Measurements from ENCODE around the gene HADHA.

The HADHA gene

GRCh38 chr2:26215833-26216232 lies 28.6 kb downstream of the HADHA start:
- no peak for DNase-seq (ENCODE audit: low read depth)
- no peak overlapping the region for H3K4me3 ChIP-seq (ENCODE audit: low read depth, low read length)
- TF ChIP-seq CTCF (IDR thresholded peaks at IDR 0.05; ENCODE audit: control insufficient read depth, extremely low read depth, insufficient read depth): no peak

- no peak for TF ChIP-seq CTCF (IDR thresholded peaks at IDR 0.05; ENCODE audit: control insufficient read depth, extremely low read depth, insufficient read depth)
- no peak overlapping the region for H3K4me3 ChIP-seq (ENCODE audit: low read depth, low read length)
- DNase-seq (ENCODE audit: low read depth): no peak
Measured at GRCh38 chr2:26214759-26215158, 29.7 kb downstream of the HADHA start.

GRCh38 chr2:26212011-26212410 lies 32.4 kb downstream of the HADHA start:
- H3K4me3 ChIP-seq (ENCODE audit: low read depth, low read length): no peak overlapping the region
- no peak for DNase-seq (ENCODE audit: low read depth)
- TF ChIP-seq CTCF (IDR thresholded peaks at IDR 0.05; ENCODE audit: control insufficient read depth, extremely low read depth, insufficient read depth): no peak

GRCh38 chr2:26203906-26204305 lies 40.5 kb downstream of the HADHA start:
- H3K4me3 ChIP-seq (ENCODE audit: low read depth, low read length): no peak overlapping the region
- TF ChIP-seq CTCF (IDR thresholded peaks at IDR 0.05; ENCODE audit: control insufficient read depth, extremely low read depth, insufficient read depth): no peak
- no peak for DNase-seq (ENCODE audit: low read depth)

GRCh38 chr2:26202981-26203490 lies 41.4 kb downstream of the HADHA start:
- TF ChIP-seq CTCF (IDR thresholded peaks at IDR 0.05; ENCODE audit: control insufficient read depth, extremely low read depth, insufficient read depth): no peak
- no peak overlapping the region for H3K4me3 ChIP-seq (ENCODE audit: low read depth, low read length)
- DNase-seq (ENCODE audit: low read depth): no peak

- peak; percentile 52 for DNase-seq (ENCODE audit: low read depth)
- TF ChIP-seq CTCF (IDR thresholded peaks at IDR 0.05; ENCODE audit: control insufficient read depth, extremely low read depth, insufficient read depth): no peak
- H3K4me3 ChIP-seq (ENCODE audit: low read depth, low read length): no peak overlapping the region
Measured at GRCh38 chr2:26197516-26197915, 46.9 kb downstream of the HADHA start.

- DNase-seq (ENCODE audit: low read depth): no peak
- no peak for TF ChIP-seq CTCF (IDR thresholded peaks at IDR 0.05; ENCODE audit: control insufficient read depth, extremely low read depth, insufficient read depth)
- H3K4me3 ChIP-seq (ENCODE audit: low read depth, low read length): no peak overlapping the region
Measured at GRCh38 chr2:26196683-26197418, 47.6 kb downstream of the HADHA start.

Data from LNCaP clone FGC (cell line).